GM21723 (cell line): ENCODE results near the gene PPP3CB.
"Not testable (repeated sequence)": the region's sequence is repeated elsewhere in the genome, so short reads cannot be mapped to it uniquely, and the experiment has no call there.

ENCODE experiments used
- ATAC-seq: cut with Tn5 transposase; IDR thresholded peaks from one replicate; pipeline ENCODE4 v1.9.1; 2021; ENCODE audit warnings: mild to moderate bottlenecking, moderate library complexity; ENCODE audit not compliant: unreplicated experiment

The PPP3CB gene

GRCh38 chr10:73416571-73416970, 79.3 kb downstream of the PPP3CB start:
- no peak for ATAC-seq

- peak; percentile 35 for ATAC-seq
Observed at GRCh38 chr10:73414230-73414945, 81.4 kb downstream of the PPP3CB start.

- ATAC-seq, result peak; percentile 91
Observed at GRCh38 chr10:73413528-73414229, 82.1 kb downstream of the PPP3CB start, which contains the start of gene ANXA7. Gene ANXA7, minus strand, starts transcription at chr10:73414058. Its CDS starts 13,202 bp downstream, at chr10:73400856.

GRCh38 chr10:73413108-73413527, 82.7 kb downstream of the PPP3CB start:
- peak; percentile 37 for ATAC-seq

GRCh38 chr10:73410897-73411296, 84.9 kb downstream of the PPP3CB start:
- ATAC-seq, result no peak

- ATAC-seq, result no peak
Observed at GRCh38 chr10:73408978-73409521, 86.8 kb downstream of the PPP3CB start.

- ATAC-seq, result no peak
Observed at GRCh38 chr10:73408061-73408460, 87.8 kb downstream of the PPP3CB start.

- ATAC-seq, result no peak
Observed at GRCh38 chr10:73407495-73407894, 88.3 kb downstream of the PPP3CB start.

- ATAC-seq, result no peak
Observed at GRCh38 chr10:73406846-73407245, 89.0 kb downstream of the PPP3CB start.

- no peak for ATAC-seq
Observed at GRCh38 chr10:73405556-73405955, 90.3 kb downstream of the PPP3CB start.

- ATAC-seq, result no peak
Observed at GRCh38 chr10:73404690-73405089, 91.1 kb downstream of the PPP3CB start.

GRCh38 chr10:73401636-73402035, 94.2 kb downstream of the PPP3CB start:
- ATAC-seq, result no peak

- ATAC-seq, result no peak
Observed at GRCh38 chr10:73399063-73399462, 96.8 kb downstream of the PPP3CB start.

GRCh38 chr10:73398024-73398423, 97.8 kb downstream of the PPP3CB start:
- ATAC-seq, result no peak

GRCh38 chr10:73394325-73394724, 101.5 kb downstream of the PPP3CB start:
- ATAC-seq, result not testable (repeated sequence)

GRCh38 chr10:73388228-73388627, 107.6 kb downstream of the PPP3CB start:
- ATAC-seq, result no peak

GRCh38 chr10:73386583-73386982, 109.2 kb downstream of the PPP3CB start:
- no peak for ATAC-seq
